GM18868 (cell line): ENCODE results near the gene ZPBP2.
"Not testable (repeated sequence)": the region's sequence is repeated elsewhere in the genome, so short reads cannot be mapped to it uniquely, and the experiment has no call there.

Experiments used
- ATAC-seq: cut with Tn5 transposase; IDR thresholded peaks from one replicate; pipeline ENCODE4 v1.9.1; 2021; ENCODE audit warnings: mild to moderate bottlenecking, moderate library complexity; ENCODE audit not compliant: unreplicated experiment

ZPBP2 gene

GRCh38 chr17:39867880-39868553, at the start of gene ZPBP2:
TSS of gene ZPBP2 (plus strand) at chr17:39868202. CDS start at chr17:39868355, 153 bp downstream.
- ATAC-seq: no peak

GRCh38 chr17:39818358-39819000, 49.5 kb upstream of the ZPBP2 start:
- ATAC-seq: no peak

GRCh38 chr17:39820541-39820940, 47.5 kb upstream of the ZPBP2 start:
- no peak for ATAC-seq

GRCh38 chr17:39820987-39821386, 47.0 kb upstream of the ZPBP2 start:
- no peak for ATAC-seq

- ATAC-seq: no peak
These were observed 46.0 kb upstream of the ZPBP2 start for GRCh38 chr17:39822051-39822451.

- ATAC-seq: no peak
These were observed 44.5 kb upstream of the ZPBP2 start for GRCh38 chr17:39823407-39824054.

- ATAC-seq: no peak
These were observed 41.7 kb upstream of the ZPBP2 start for GRCh38 chr17:39826334-39826733.

- no peak for ATAC-seq
These were observed 39.6 kb upstream of the ZPBP2 start for GRCh38 chr17:39828443-39828842.

- no peak for ATAC-seq
These were observed 36.4 kb upstream of the ZPBP2 start for GRCh38 chr17:39831588-39831987.

- no peak for ATAC-seq
These were observed 34.0 kb upstream of the ZPBP2 start for GRCh38 chr17:39834017-39834416.

- no peak for ATAC-seq
These were observed 32.8 kb upstream of the ZPBP2 start for GRCh38 chr17:39835038-39835786.

GRCh38 chr17:39836117-39836516, 31.9 kb upstream of the ZPBP2 start:
- no peak for ATAC-seq

GRCh38 chr17:39838057-39838456, 29.9 kb upstream of the ZPBP2 start:
- ATAC-seq: no peak

GRCh38 chr17:39838784-39839183, 29.2 kb upstream of the ZPBP2 start:
- no peak for ATAC-seq

- ATAC-seq: no peak
These were observed 26.8 kb upstream of the ZPBP2 start for GRCh38 chr17:39841134-39841683.

- no peak for ATAC-seq
These were observed 22.8 kb upstream of the ZPBP2 start for GRCh38 chr17:39845052-39845846.

- ATAC-seq: no peak
These were observed 21.8 kb upstream of the ZPBP2 start for GRCh38 chr17:39846205-39846604.

- ATAC-seq: no peak
These were observed 19.4 kb upstream of the ZPBP2 start for GRCh38 chr17:39848600-39848999.

- not testable (repeated sequence) for ATAC-seq
These were observed 17.8 kb upstream of the ZPBP2 start for GRCh38 chr17:39850186-39850585.

- ATAC-seq: no peak
These were observed 15.8 kb upstream of the ZPBP2 start for GRCh38 chr17:39852239-39852638.
